ENCODE results near the gene SUGP1. TPM values are rescaled to one million over a fixed set of nuclear protein-coding genes. Genes with fewer than 3 reads are reported as not detected.

Gene SUGP1
- total RNA-seq, 1 donor from 2014 or later = 25.5 TPM

DNA sequence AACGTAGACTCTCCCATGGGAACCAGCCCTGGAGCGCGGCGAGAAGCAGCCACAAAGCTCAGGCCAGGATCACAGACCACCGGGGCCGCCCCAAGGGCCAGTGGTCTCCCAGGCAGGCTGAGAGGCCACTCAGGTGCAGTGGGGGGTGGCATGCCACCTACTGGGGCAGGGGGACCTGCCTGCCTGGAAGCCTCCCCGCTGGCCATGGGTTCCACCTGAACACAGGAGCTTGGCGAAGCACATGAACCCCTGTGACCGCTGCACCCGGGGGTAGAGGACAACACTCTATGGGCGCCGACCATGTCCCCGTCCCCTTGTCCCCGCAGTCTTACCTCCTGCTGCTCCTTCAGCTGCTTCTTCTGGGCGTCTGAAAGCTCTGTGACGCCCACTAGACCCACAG is 40.5 kb downstream of the SUGP1 start:
- Histone ChIP-seq H3K4me1 (no peaks in the 10 kb centered on the region), H3K36me3 (peaks cover 0 to 68% of the 10 kb centered on the region in 2 donors), H3K4me3 (no peak overlapping the region), H3K9me3 (no peaks in the 10 kb centered on the region), H3K27me3 (no peaks in the 10 kb centered on the region), H3K27ac (no peak overlapping the region)
- no peak for TF ChIP-seq POLR2AphosphoS5 (IDR thresholded peaks at IDR 0.05; ENCODE audit: insufficient read depth in 1 of 2, low read depth in 1 of 2)
- TF ChIP-seq, protein P1, sequence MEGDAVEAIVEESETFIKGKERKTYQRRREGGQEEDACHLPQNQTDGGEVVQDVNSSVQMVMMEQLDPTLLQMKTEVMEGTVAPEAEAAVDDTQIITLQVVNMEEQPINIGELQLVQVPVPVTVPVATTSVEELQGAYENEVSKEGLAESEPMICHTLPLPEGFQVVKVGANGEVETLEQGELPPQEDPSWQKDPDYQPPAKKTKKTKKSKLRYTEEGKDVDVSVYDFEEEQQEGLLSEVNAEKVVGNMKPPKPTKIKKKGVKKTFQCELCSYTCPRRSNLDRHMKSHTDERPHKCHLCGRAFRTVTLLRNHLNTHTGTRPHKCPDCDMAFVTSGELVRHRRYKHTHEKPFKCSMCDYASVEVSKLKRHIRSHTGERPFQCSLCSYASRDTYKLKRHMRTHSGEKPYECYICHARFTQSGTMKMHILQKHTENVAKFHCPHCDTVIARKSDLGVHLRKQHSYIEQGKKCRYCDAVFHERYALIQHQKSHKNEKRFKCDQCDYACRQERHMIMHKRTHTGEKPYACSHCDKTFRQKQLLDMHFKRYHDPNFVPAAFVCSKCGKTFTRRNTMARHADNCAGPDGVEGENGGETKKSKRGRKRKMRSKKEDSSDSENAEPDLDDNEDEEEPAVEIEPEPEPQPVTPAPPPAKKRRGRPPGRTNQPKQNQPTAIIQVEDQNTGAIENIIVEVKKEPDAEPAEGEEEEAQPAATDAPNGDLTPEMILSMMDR (IDR thresholded peaks at IDR 0.05) = no peak
- no peak for TF ChIP-seq POLR2A (IDR thresholded peaks at IDR 0.05)
- DNase-seq (ENCODE audit: extremely low spot score in 2 of 2) = no peak
- intact Hi-C loops (cut with DNase I) = no loop called here

DNA sequence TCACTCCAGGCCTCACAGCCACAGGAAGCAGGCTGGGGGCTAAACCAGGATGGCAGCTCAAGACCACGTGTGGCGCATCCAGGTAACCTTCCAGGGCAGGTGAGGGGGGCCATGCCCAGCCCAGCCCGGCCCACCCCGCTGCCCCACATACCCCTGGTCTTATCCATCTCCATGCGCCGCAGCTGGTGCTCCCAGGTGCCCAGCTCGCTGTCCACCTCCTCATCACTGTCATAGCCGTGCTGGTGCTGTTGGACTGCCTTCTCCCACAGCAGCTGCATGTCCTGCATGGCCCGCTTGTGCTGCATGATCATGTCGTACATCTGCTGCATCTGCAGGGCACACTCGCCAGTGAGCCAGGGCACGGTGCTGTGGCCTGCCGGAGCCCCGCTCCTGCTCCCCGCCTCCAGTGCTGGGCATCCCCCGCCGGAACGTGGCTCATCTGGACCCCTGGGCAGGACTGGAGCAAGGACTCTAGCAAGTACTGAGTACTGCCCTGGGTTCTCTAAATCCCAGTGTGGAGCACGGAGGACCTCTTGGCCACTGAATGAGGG is 41.2 kb downstream of the SUGP1 start:
- H3K27ac ChIP-seq = no peak overlapping the region
- no peaks in the 10 kb centered on the region for H3K9me3 ChIP-seq
- intact Hi-C loops (cut with DNase I) = no loop called here
- DNase-seq (ENCODE audit: extremely low spot score in 2 of 2) = no peak
- no peak overlapping the region for H3K4me3 ChIP-seq
- H3K4me1 ChIP-seq = no peaks in the 10 kb centered on the region
- H3K27me3 ChIP-seq = no peaks in the 10 kb centered on the region
- TF ChIP-seq POLR2A (IDR thresholded peaks at IDR 0.05) (no peak), POLR2AphosphoS5 (IDR thresholded peaks at IDR 0.05; ENCODE audit: insufficient read depth in 1 of 2, low read depth in 1 of 2) (no peak)
- TF ChIP-seq, protein P1 (IDR thresholded peaks at IDR 0.05) = no peak
- peaks cover 0 to 66% of the 10 kb centered on the region in 2 donors for H3K36me3 ChIP-seq

DNA sequence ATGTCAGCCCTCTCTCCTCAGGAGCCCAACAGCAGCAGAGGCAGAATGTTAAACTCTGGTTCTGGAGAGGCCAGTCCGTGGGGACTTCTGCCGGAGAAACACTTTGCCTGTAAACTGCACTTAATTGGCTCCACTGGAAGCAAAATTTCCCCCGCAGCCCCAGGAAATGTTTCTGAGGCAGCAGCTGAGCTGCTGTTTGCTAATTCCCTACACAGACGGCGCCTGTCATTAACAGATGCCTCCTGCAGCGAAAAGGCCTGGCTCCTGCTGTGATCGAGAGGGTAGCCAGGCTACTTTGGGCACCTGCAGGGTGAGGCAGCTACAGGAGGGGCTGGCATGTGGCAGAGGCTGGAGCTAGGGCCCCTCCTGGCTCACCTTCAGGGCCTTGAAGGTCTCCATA is 42.0 kb downstream of the SUGP1 start:
- no peak overlapping the region for H3K4me3 ChIP-seq
- intact Hi-C loops (cut with DNase I) = no loop called here

DNA sequence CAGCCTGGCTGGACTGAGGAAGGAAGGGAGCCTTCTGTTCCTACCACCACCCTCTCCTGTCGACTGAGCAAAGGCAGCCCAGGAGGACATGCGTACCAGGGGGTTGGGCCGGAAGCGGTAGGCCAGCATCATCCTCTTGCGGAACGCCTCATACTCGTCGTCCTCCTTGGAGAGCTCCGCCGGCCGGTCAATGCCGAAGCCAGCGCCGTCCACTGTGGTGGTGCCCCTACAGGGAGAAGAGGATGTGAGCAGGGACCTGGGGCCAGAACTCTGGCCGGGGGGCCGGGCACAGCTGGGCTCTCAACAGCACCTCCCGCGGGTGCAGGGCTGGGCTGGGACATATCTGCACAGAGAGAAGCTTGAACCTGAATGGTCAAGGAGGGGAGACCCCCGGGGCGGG is 43.5 kb downstream of the SUGP1 start:
- peaks cover 11% of the 10 kb centered on the region for H3K4me1 ChIP-seq
- H3K27me3 ChIP-seq = no peaks in the 10 kb centered on the region
- TF ChIP-seq, protein P1 (IDR thresholded peaks at IDR 0.05) = no peak
- TF ChIP-seq POLR2AphosphoS5 (IDR thresholded peaks at IDR 0.05; ENCODE audit: insufficient read depth in 1 of 2, low read depth in 1 of 2) (no peak), POLR2A (IDR thresholded peaks at IDR 0.05) (no peak)
- H3K9me3 ChIP-seq = no peaks in the 10 kb centered on the region
- no peak overlapping the region for H3K4me3 ChIP-seq
- intact Hi-C loops (cut with DNase I) = no loop called here
- H3K27ac ChIP-seq = no peak overlapping the region
- peaks cover 0 to 57% of the 10 kb centered on the region in 2 donors for H3K36me3 ChIP-seq
- no peak for DNase-seq (ENCODE audit: extremely low spot score in 2 of 2)

More for the DNA sequence above, 42.0 kb downstream of the SUGP1 start:
- DNase-seq (ENCODE audit: extremely low spot score in 2 of 2) = no peak
- H3K27me3 ChIP-seq = no peaks in the 10 kb centered on the region
- H3K27ac ChIP-seq = no peak overlapping the region
- H3K36me3 ChIP-seq = peaks cover 0 to 58% of the 10 kb centered on the region in 2 donors
- peaks cover 3% of the 10 kb centered on the region for H3K4me1 ChIP-seq
- H3K9me3 ChIP-seq = no peaks in the 10 kb centered on the region
- TF ChIP-seq POLR2A (IDR thresholded peaks at IDR 0.05) (no peak), POLR2AphosphoS5 (IDR thresholded peaks at IDR 0.05; ENCODE audit: insufficient read depth in 1 of 2, low read depth in 1 of 2) (no peak)
- TF ChIP-seq, protein P1 (IDR thresholded peaks at IDR 0.05) = no peak

DNA sequence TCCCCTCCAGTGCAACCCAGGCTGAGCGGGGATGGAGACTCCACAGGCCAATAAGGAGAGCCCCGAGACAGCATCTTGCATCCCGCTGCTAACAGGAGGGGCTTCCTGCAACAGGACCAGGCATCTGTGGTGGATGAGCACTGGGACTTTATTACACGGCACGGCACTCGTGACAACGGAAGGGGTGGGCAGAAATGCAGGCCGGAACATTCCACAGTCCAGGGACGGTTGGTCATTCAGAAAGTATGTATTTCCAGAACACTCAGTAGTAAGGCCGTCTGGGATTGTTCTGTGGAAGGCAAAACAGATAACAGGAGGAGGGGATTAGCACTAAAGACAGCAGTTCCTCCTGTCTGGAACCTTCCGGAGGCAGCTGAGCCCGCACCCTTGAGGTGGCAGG is 43.9 kb downstream of the SUGP1 start:
- H3K36me3 ChIP-seq = peaks cover 0 to 53% of the 10 kb centered on the region in 2 donors
- H3K27me3 ChIP-seq = no peaks in the 10 kb centered on the region
- TF ChIP-seq, protein P1 (IDR thresholded peaks at IDR 0.05) = no peak
- no peak for TF ChIP-seq POLR2A (IDR thresholded peaks at IDR 0.05)
- no peak for TF ChIP-seq POLR2AphosphoS5 (IDR thresholded peaks at IDR 0.05; ENCODE audit: insufficient read depth in 1 of 2, low read depth in 1 of 2)
- no peak for DNase-seq (ENCODE audit: extremely low spot score in 2 of 2)
- H3K4me3 ChIP-seq = no peak overlapping the region
- peaks cover 11% of the 10 kb centered on the region for H3K4me1 ChIP-seq
- intact Hi-C loops (cut with DNase I) = no loop called here
- H3K27ac ChIP-seq = no peak overlapping the region
- no peaks in the 10 kb centered on the region for H3K9me3 ChIP-seq
